ENCODE results near the gene MMP24OS.

DNA sequence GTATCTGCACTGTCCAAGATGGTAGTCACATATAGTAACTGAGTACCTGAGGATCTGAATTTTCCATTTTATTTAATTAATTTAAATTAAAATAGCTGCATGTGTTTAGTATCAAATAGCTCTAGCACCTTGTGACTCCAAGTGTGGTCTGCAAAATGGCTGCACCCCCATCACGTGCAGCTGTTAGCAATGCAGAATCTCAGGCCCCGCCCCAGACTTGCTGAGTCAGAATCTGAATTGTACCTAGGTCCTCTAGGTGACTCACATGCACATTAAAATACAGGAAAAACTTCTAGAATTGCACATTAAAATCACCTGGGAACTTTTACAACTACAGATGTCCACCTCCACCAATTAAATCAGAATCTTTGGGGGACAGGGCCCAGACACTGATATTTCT, 33.5 kb upstream of the MMP24OS start:
- TF ChIP-seq, protein P1, sequence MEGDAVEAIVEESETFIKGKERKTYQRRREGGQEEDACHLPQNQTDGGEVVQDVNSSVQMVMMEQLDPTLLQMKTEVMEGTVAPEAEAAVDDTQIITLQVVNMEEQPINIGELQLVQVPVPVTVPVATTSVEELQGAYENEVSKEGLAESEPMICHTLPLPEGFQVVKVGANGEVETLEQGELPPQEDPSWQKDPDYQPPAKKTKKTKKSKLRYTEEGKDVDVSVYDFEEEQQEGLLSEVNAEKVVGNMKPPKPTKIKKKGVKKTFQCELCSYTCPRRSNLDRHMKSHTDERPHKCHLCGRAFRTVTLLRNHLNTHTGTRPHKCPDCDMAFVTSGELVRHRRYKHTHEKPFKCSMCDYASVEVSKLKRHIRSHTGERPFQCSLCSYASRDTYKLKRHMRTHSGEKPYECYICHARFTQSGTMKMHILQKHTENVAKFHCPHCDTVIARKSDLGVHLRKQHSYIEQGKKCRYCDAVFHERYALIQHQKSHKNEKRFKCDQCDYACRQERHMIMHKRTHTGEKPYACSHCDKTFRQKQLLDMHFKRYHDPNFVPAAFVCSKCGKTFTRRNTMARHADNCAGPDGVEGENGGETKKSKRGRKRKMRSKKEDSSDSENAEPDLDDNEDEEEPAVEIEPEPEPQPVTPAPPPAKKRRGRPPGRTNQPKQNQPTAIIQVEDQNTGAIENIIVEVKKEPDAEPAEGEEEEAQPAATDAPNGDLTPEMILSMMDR (IDR thresholded peaks at IDR 0.05): no peak
- TF ChIP-seq EZH2 (IDR thresholded peaks at IDR 0.05; ENCODE audit: borderline replicate concordance, insufficient read depth, low read depth, low read length, poor library complexity, severe bottlenecking): no peak

Measured in B cell (primary cell).